ENCODE results near the gene EME1. TPM values are rescaled to one million over a fixed set of nuclear protein-coding genes. Genes with fewer than 3 reads are reported as not detected.

EME1 gene
- total RNA-seq, 1 experiment from 2014 or later: 7.5 TPM

GRCh38 chr17:50363217-50364060, 9.6 kb upstream of the EME1 start:
- DNase-seq (ENCODE audit: low spot score): no peak

GRCh38 chr17:50364061-50364458, 9.0 kb upstream of the EME1 start:
- DNase-seq (ENCODE audit: low spot score): no peak

DNA sequence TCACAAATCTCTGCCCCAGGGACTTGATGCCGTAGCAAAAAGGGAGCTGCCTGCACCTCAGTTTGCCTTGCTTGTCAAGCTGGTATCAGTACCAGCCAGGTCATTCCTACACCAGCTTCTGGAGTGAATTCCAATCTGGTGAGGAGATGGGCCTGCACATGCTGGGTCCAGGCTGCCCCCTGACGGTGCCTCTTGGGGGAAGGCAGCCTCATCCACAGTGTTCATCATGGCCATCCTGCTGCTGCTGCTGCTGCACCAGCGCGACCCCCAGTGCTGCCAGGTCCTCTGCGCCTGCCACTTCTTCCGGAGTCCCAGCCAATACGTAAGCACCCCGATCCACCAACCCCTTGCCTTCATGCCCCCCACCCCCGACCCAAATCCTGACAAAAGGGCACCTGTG, 8.3 kb upstream of the EME1 start:
- no peak for DNase-seq (ENCODE audit: low spot score)

DNA sequence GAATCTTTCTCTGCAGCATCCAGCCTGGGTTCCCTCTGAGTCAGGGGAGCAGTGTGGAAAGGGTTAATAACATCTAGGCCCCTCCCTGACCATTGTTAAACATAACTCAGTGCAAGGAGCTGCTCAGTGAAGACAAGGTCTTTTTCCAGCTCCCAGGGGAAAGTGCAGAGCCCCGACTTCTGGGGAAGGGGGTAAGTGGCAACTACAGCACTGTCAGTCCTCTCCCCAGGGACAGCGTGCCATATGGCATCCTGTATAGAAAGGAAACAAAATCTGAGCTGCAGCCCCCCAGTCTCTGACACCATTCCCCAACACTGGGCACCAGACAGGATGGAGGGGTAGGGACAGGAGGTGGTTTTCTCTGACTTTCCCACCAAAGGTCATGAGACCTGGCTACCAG, 7.9 kb upstream of the EME1 start:
- no peak for DNase-seq (ENCODE audit: low spot score)

DNA sequence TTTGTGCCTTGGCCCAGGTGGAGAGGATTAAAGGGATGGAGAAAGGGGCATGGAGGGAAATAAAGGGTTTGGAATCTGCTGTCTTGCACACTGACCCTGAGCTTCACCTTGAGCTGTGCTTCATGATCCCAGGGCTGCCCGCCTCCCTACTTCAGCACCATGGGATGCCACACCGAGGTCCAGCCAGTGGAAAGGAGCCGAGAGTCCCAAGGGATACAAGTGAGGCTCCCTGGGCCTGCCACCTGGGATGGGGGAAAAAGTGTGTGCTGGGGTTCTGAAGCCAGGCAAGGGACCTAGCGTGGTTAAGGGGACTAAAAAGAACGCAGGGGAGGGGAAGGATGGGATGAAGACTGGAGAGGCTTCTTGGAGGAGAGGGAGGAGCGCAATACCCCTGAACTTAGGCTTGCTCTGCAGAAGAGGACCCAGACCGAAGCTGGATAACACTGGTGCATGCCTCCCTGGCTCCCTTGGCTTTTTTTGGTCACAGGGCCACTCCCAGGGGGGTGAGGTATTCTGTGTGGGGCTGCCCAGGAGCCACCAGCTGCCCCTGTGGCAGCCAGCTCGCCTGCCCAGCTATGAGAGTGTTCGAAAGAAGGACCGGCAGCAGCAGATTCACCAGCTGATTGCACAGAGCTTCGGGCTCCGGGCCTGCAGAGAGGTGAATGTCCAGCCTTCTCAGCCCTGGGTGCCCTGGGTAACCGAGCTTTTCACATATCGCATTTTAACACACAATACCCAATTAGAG, 7.2 kb upstream of the EME1 start:
- no peak for DNase-seq (ENCODE audit: low spot score)

GRCh38 chr17:50367401-50367800, 5.6 kb upstream of the EME1 start:
- DNase-seq (ENCODE audit: low spot score): no peak

GRCh38 chr17:50370052-50370451, 3.0 kb upstream of the EME1 start:
- no peak for DNase-seq (ENCODE audit: low spot score)

DNA sequence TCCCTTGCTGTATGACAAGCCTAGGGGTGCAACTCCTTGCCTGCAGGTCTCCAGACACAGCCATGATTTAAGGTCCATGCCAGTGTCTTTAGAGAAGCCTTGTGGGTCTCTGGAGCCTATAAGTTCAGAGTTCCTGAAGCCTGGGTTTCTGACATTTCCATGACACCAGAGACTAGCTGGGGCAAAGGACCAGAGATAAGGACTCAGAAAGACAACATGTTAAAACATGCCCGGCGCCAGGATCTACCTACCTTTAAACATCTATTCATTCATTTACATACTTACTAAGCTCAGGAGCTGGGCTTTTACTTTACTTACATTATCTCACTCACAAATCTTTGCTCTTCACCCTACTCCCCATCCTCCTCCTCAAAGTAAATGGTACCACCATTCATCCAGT, 1.5 kb upstream of the EME1 start:
- no peak for DNase-seq (ENCODE audit: low spot score)

GRCh38 chr17:50372222-50372757, 739 bp upstream of the EME1 start:
- DNase-seq (ENCODE audit: low spot score): no peak

- no peak for DNase-seq (ENCODE audit: low spot score)
Measured at GRCh38 chr17:50373705-50374104, 676 bp downstream of the EME1 start.

GRCh38 chr17:50375858-50376538, 3.0 kb downstream of the EME1 start:
- DNase-seq (ENCODE audit: low spot score): no peak

GRCh38 chr17:50379351-50380132, 6.5 kb downstream of the EME1 start:
- DNase-seq (ENCODE audit: low spot score): no peak

DNA sequence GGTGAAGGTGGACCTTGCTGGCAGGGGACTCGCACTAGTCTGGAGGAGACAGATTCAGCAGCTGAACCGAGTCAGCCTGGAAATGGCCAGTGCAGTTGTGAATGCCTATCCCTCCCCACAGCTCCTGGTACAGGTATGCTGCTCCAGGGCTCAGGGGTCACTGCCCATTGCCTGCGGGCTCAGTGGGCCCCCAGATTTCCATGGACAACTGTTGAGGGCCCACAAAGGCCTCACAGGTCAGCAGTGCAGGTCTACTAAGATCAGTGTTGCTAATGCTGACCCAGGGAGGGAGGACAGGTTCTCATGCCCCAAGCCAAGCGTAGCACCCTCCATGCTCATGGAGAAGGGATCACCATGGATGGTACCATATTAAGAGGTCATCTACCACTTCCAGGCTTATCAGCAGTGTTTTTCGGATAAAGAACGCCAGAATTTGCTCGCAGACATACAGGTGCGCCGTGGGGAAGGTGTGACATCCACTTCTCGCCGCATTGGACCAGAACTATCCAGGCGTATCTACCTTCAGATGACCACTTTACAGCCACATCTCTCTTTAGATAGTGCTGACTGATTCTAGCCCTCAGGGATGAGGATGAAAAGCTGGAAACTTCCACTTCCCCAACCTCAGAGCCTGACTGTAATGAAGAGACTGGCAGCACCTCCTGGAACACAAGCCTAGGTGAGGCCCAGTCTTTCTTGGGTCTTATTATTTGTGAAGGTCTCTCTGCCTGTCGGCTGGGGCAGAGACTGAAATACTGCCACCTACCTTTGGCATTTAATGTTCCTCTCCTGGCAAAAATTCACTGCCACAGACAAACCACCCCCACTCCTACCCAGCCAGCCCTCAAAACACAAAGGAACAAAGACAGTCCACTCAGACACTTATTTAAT, 7.6 kb downstream of the EME1 start:
- no peak for DNase-seq (ENCODE audit: low spot score)

DNA sequence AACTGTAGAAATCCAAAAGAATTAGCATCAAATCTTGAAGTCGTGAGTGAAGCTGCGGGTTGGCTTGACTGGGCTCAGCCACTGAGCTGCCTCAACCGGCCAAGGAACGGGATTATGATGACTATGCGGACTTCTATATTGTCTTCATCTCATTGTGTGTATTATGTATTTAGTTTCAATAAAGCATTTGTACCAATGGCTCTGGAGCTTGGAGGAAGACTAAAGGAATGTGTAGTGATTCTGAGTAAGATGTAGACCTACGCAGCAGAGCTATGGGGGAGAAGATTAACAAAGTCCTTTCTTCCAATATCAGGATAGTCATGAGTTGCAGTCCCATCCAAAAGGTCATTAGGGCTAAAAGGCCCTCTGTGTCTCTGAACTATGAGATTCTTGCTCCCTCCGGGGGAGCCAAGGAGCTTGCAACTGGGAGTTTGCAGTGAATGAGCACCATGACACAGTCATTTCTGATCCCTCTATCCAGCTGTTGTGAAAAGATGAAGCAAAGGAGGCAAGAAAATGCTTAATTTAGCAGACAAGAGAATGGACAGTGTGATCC, 8.3 kb downstream of the EME1 start:
- DNase-seq (ENCODE audit: low spot score): no peak

DNA sequence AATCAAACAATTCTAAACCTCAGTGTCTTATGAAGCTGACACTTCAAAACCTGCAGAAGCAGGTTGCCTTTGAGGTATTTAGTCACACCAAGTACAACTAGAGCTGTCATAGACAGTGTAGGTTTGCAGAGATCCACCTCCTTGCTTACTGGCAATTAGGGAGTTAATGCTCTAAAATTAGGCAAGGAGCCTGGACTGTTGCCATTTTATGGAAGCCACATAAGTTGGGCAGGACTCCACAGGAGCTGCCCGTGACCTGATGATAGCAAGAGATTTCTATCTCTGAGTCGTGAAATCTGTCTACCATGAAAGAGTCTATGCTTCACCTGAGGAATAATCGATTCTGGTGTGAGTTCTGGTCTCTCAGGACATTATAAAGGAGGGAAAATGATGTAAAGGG, 8.9 kb downstream of the EME1 start:
- no peak for DNase-seq (ENCODE audit: low spot score)

DNA sequence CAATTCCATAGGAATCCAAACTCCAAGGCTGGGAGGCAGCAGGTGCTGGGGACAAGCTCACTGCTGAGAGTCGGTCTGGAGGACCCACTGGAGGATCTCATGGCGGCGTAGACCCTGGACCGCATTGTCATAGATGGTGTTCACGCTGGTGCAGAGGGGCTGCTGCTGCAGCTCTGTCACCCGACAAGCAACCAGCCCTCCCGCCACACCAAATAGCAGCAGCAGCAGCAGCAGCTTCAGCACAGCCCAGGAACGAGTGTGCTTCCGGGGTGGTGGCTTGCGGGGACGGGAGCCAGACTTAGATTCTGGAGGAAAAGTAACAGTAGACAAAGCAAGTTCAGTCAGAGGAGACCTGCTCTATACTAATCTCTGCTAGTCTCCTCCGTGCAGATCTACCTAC, 9.9 kb downstream of the EME1 start:
- no peak for DNase-seq (ENCODE audit: low spot score)

- DNase-seq (ENCODE audit: low spot score): no peak
Measured at GRCh38 chr17:50386510-50386909, 13.5 kb downstream of the EME1 start.

- no peak for DNase-seq (ENCODE audit: low spot score)
Measured at GRCh38 chr17:50388728-50389127, 15.7 kb downstream of the EME1 start.

GRCh38 chr17:50389534-50389933, 16.5 kb downstream of the EME1 start:
- no peak for DNase-seq (ENCODE audit: low spot score)

DNA sequence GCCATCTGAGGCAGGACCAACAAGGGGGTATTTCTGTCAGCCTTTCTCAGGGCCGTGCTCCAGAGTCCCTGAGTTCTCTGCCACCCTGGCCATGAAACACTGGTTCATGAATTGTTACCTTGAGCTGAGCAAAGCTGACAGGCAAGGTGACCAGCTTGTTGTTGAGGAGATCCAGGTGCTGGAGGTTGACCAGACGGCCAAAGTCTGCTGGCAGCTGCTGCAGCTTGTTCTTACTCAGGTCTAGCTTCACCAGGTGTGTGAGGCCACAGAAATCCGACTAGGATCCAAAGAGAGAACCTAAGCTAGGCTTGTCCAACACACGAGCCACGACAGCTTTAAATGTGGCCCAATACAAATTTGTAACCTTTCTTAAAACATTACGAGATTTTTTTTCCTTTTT, 19.6 kb downstream of the EME1 start:
- DNase-seq (ENCODE audit: low spot score): no peak

Measured in HT-29 (cell line).